ENCODE results near the gene TDRD1.

The TDRD1 gene

GRCh38 chr10:114179747-114180146, 594 bp downstream of the TDRD1 start:
- no peak for DNase-seq

- no peak for DNase-seq
Observed at GRCh38 chr10:114180937-114181336, 1.8 kb downstream of the TDRD1 start.

GRCh38 chr10:114181971-114182370, 2.8 kb downstream of the TDRD1 start:
- no peak for DNase-seq

GRCh38 chr10:114183563-114183962, 4.4 kb downstream of the TDRD1 start:
- DNase-seq = no peak

- no peak for DNase-seq
Observed at GRCh38 chr10:114184276-114184675, 5.1 kb downstream of the TDRD1 start.

GRCh38 chr10:114188001-114188400, 8.8 kb downstream of the TDRD1 start:
- DNase-seq = no peak

- DNase-seq = no peak
Observed at GRCh38 chr10:114188900-114189299, 9.7 kb downstream of the TDRD1 start.

GRCh38 chr10:114189700-114190099, 10.5 kb downstream of the TDRD1 start:
- no peak for DNase-seq

- DNase-seq = no peak
Observed at GRCh38 chr10:114195079-114195478, 15.9 kb downstream of the TDRD1 start.

- no peak for DNase-seq
Observed at GRCh38 chr10:114199239-114199638, 20.1 kb downstream of the TDRD1 start.

GRCh38 chr10:114202812-114203211, 23.7 kb downstream of the TDRD1 start:
- no peak for DNase-seq

GRCh38 chr10:114206902-114207301, 27.7 kb downstream of the TDRD1 start:
- DNase-seq = no peak

GRCh38 chr10:114207349-114207748, 28.2 kb downstream of the TDRD1 start:
- DNase-seq = no peak

- no peak for DNase-seq
Observed at GRCh38 chr10:114208351-114208750, 29.2 kb downstream of the TDRD1 start.

GRCh38 chr10:114212153-114212552, 33.0 kb downstream of the TDRD1 start:
- DNase-seq = no peak

GRCh38 chr10:114215033-114215432, 35.9 kb downstream of the TDRD1 start:
- no peak for DNase-seq

GRCh38 chr10:114220281-114220680, 41.1 kb downstream of the TDRD1 start:
- DNase-seq = no peak

- DNase-seq = no peak
Observed at GRCh38 chr10:114221235-114221634, 42.1 kb downstream of the TDRD1 start.

GRCh38 chr10:114223066-114223465, 43.9 kb downstream of the TDRD1 start:
- no peak for DNase-seq

- no peak for DNase-seq
Observed at GRCh38 chr10:114228156-114228555, 49.0 kb downstream of the TDRD1 start.

GRCh38 chr10:114232561-114233176, 53.5 kb downstream of the TDRD1 start:
- no peak for DNase-seq

GRCh38 chr10:114233482-114233881, 54.3 kb downstream of the TDRD1 start:
- DNase-seq = no peak

- DNase-seq = no peak
Observed at GRCh38 chr10:114234132-114234531, 55.0 kb downstream of the TDRD1 start.

GRCh38 chr10:114239117-114239993, 60.2 kb downstream of the TDRD1 start, which contains the start of gene VWA2:
VWA2 (plus strand) TSS chr10:114239254; CDS start chr10:114248714, 9,460 bp downstream.
- peak; percentile 61 for DNase-seq
